H1 (cell line): ENCODE data around the gene CHSY1. TPM values are rescaled to one million over a fixed set of nuclear protein-coding genes. Genes with fewer than 3 reads are reported as not detected.
"Not testable (repeated sequence)": the region's sequence is repeated elsewhere in the genome, so short reads cannot be mapped to it uniquely, and the experiment has no call there.

Experiments used
- CTCF ChIA-PET: fragments of 300-600 bp; sonication (Branson Sonifier 250); formaldehyde crosslinking; loops from one replicate; lab custom pipeline; 2021; ENCODE audit not compliant: partially characterized antibody; lab: Charles Lee
- POLR2A ChIA-PET: fragments of 300-600 bp; sonication (Branson Sonifier 250); formaldehyde crosslinking; loops from one replicate; lab custom pipeline; 2021; ENCODE audit warnings: inconsistent platforms; ENCODE audit not compliant: partially characterized antibody; lab: Charles Lee
- DNase-seq, 2 experiments: peaks; one replicate each; pipeline versions ENCODE4 v3.0.0 to v3.0.0-alpha.2; 2010 to 2022; ENCODE audit warnings: low spot score in 2 of 2, low read depth in 1 of 2, mixed read lengths in 1 of 2
- FAIRE-seq: peaks from 2 replicates; lab custom pipeline; 2011; peaks lifted over from hg19 to GRCh38; lab: Jason Lieb, UNC
- H2AFZ ChIP-seq: 2 replicates; pipeline ENCODE4 v1.8.1; 2012; ENCODE audit warnings: low read length, inconsistent platforms
- H2AK5ac ChIP-seq: 2 replicates; pipeline ENCODE4 v1.6.1; 2013; ENCODE audit warnings: low read depth, low read length
- H2BK120ac ChIP-seq: replicated peaks from 2 replicates; pipeline ENCODE3; 2013; ENCODE audit warnings: low read depth, low read length, inconsistent platforms
- H2BK12ac ChIP-seq: 2 replicates; pipeline ENCODE4 v1.6.1; 2013; ENCODE audit warnings: low read depth, low read length
- H2BK15ac ChIP-seq: 2 replicates; pipeline ENCODE4 v1.6.1; 2013; ENCODE audit warnings: low read length
- H2BK20ac ChIP-seq: 2 replicates; pipeline ENCODE4 v1.6.1; 2013; ENCODE audit warnings: low read length
- H2BK5ac ChIP-seq: 2 replicates; pipeline ENCODE4 v1.6.1; 2013; ENCODE audit warnings: low read depth, low read length
- H3K14ac ChIP-seq: 2 replicates; pipeline ENCODE4 v1.6.1; 2013; ENCODE audit warnings: inconsistent platforms; ENCODE audit not compliant: insufficient read length
- H3K18ac ChIP-seq: 2 replicates; pipeline ENCODE4 v1.6.1; 2013; ENCODE audit warnings: low read length; ENCODE audit errors: extremely low read depth
- H3K23ac ChIP-seq: 2 replicates; pipeline ENCODE4 v1.6.1; 2013; ENCODE audit warnings: inconsistent platforms; ENCODE audit not compliant: insufficient read length
- H3K23me2 ChIP-seq: 2 replicates; pipeline ENCODE4 v1.6.1; 2013; ENCODE audit warnings: low read depth, low read length
- H3K27ac ChIP-seq: 2 replicates; pipeline ENCODE4 v1.6.1; 2011; ENCODE audit warnings: low read depth, low read length, inconsistent platforms
- H3K27me3 ChIP-seq, 4 experiments: replicated peaks in 1 of 4; 1 replicate in 1 of 4; 2 replicates in 3 of 4; pipeline versions ENCODE4 v1.6.1 to v1.8.1; 2011 to 2013; ENCODE audit warnings: low read length in 3 of 4, mild to moderate bottlenecking in 3 of 4, inconsistent platforms in 2 of 4, mixed read lengths in 2 of 4, moderate library complexity in 1 of 4; ENCODE audit not compliant: control insufficient read depth in 3 of 4, insufficient read depth in 3 of 4; ENCODE audit errors: extremely low read depth in 1 of 4
- H3K36me3 ChIP-seq, 4 experiments: 2 replicates each; pipeline versions ENCODE4 v1.6.1 to v1.8.1; 2011 to 2013; ENCODE audit warnings: mild to moderate bottlenecking in 4 of 4, low read length in 3 of 4, moderate library complexity in 2 of 4, control low read depth in 1 of 4, inconsistent platforms in 1 of 4; ENCODE audit not compliant: insufficient read depth in 4 of 4, control insufficient read depth in 2 of 4
- H3K4ac ChIP-seq: replicated peaks from 2 replicates; pipeline ENCODE3; 2013; ENCODE audit warnings: low read length, low read depth, mixed read lengths, inconsistent platforms; ENCODE audit not compliant: insufficient read length
- H3K4me1 ChIP-seq, 4 experiments: replicated peaks in 1 of 4; 1 replicate in 1 of 4; 2 replicates in 3 of 4; pipeline versions ENCODE4 v1.6.1 to v1.8.1; 2011 to 2013; ENCODE audit warnings: low read length in 3 of 4, inconsistent platforms in 2 of 4, mixed read lengths in 1 of 4; ENCODE audit not compliant: insufficient read depth in 4 of 4, control insufficient read depth in 3 of 4
- H3K4me2 ChIP-seq, 2 experiments: 2 replicates each; pipeline versions ENCODE4 v1.6.1 to v1.8.1; 2011 to 2013; ENCODE audit warnings: low read depth in 2 of 2, low read length in 2 of 2, control low read depth in 1 of 2, inconsistent platforms in 1 of 2, mild to moderate bottlenecking in 1 of 2; ENCODE audit not compliant: insufficient read depth in 1 of 2
- H3K4me3 ChIP-seq, 4 experiments: fragments of 200-600, 300-600 bp in 1 of 4; sonication (generic), shearing (Covaris generic), sonication (Bioruptor Twin) in 1 of 4; 2 replicates each; pipeline versions ENCODE4 v1.5.1 to v1.8.1; 2011 to 2016; ENCODE audit warnings: low read length in 4 of 4, low read depth in 3 of 4, control low read depth in 2 of 4, inconsistent platforms in 2 of 4, mild to moderate bottlenecking in 2 of 4, mixed read lengths in 1 of 4, moderate library complexity in 1 of 4; ENCODE audit not compliant: insufficient read depth in 2 of 4; ENCODE audit errors: extremely low read depth in 1 of 4
- H3K56ac ChIP-seq: replicated peaks from 2 replicates; pipeline ENCODE3; 2013; ENCODE audit warnings: low read depth, mild to moderate bottlenecking, mixed read lengths, low read length, inconsistent platforms; ENCODE audit not compliant: insufficient read length
- H3K79me1 ChIP-seq: 2 replicates; pipeline ENCODE4 v1.6.1; 2013; ENCODE audit warnings: low read depth, low read length, control low read depth
- H3K79me2 ChIP-seq, 2 experiments: 2 replicates each; pipeline versions ENCODE4 v1.6.1 to v1.8.1; 2012 to 2013; ENCODE audit warnings: low read length in 2 of 2, mild to moderate bottlenecking in 2 of 2, inconsistent platforms in 1 of 2; ENCODE audit not compliant: insufficient read depth in 2 of 2, control insufficient read depth in 1 of 2
- H3K9ac ChIP-seq, 4 experiments: replicated peaks in 1 of 4; 1 replicate in 1 of 4; 2 replicates in 3 of 4; pipeline versions ENCODE4 v1.6.1 to v1.8.1; 2011 to 2013; ENCODE audit warnings: low read depth in 3 of 4, low read length in 3 of 4, control low read depth in 2 of 4, mild to moderate bottlenecking in 2 of 4, moderate library complexity in 2 of 4, inconsistent platforms in 1 of 4; ENCODE audit errors: extremely low read depth in 1 of 4
- H3K9me3 ChIP-seq, 2 experiments: 2 replicates each; pipeline versions ENCODE4 v1.6.1 to v1.8.1; 2012 to 2013; ENCODE audit warnings: mild to moderate bottlenecking in 2 of 2, moderate library complexity in 2 of 2, control low read depth in 1 of 2, inconsistent platforms in 1 of 2, low read depth in 1 of 2, low read length in 1 of 2, mixed read lengths in 1 of 2; ENCODE audit not compliant: insufficient read depth in 2 of 2
- H4K20me1 ChIP-seq, 2 experiments: replicated peaks in 1 of 2; 2 replicates each; pipeline versions ENCODE3 to v1.8.1; 2011 to 2013; ENCODE audit warnings: inconsistent platforms in 2 of 2, low read length in 2 of 2, mild to moderate bottlenecking in 1 of 2; ENCODE audit not compliant: insufficient read depth in 2 of 2, control insufficient read depth in 1 of 2
- H4K5ac ChIP-seq: 2 replicates; pipeline ENCODE4 v1.6.1; 2013; ENCODE audit warnings: low read length, low read depth, mixed read lengths, inconsistent platforms; ENCODE audit not compliant: insufficient read length
- H4K8ac ChIP-seq: 2 replicates; pipeline ENCODE4 v1.8.0; 2013; ENCODE audit warnings: mild to moderate bottlenecking, moderate library complexity, low read length, inconsistent platforms; ENCODE audit not compliant: insufficient read depth; ENCODE audit errors: extremely low read depth
- H4K91ac ChIP-seq: replicated peaks from 2 replicates; pipeline ENCODE3; 2013; ENCODE audit warnings: low read length, mixed read lengths, inconsistent platforms; ENCODE audit not compliant: insufficient read length
- WGBS, 2 experiments: shearing (Covaris generic) in 1 of 2; methylation state at CpG; one replicate each; pipeline versions ENCODE4 v1.1.6 to v1.1.7; 2013 to 2015; ENCODE audit warnings: low lambda C conversion rate in 2 of 2, mixed read lengths in 2 of 2, inconsistent platforms in 1 of 2, low coverage in 1 of 2, missing lambda C conversion rate in 1 of 2; ENCODE audit not compliant: insufficient replicate concordance in 2 of 2, insufficient coverage in 1 of 2, insufficient read length in 1 of 2; ENCODE audit errors: extremely low coverage in 1 of 2, missing lambda C conversion rate in 1 of 2; 5-methylcytosine and 5-hydroxymethylcytosine counted together
- polyA plus RNA-seq, 7 experiments: library from polyadenylated mRNA; depleted of rRNA in 3 of 7; stranded (reverse) in 5 of 7; unstranded in 2 of 7; fragments of >200 nt in 5 of 7; fragments of 200-250 nt in 2 of 7; gene quantifications; 1 replicate in 5 of 7; 2 replicates in 1 of 7; 4 replicates in 1 of 7; pipeline versions ENCODE4 v1.2.1 to v1.2.3, GENCODE V29; 2011 to 2013; ENCODE audit warnings: missing spikeins in 2 of 7, mixed read lengths in 2 of 7
- total RNA-seq: library from RNA; stranded (reverse); fragmentation: NEBNext Ultra II Directional; extraction: Animal tissue kit (Norgen Biotek cat#: 25700); gene quantifications from 2 replicates; pipeline ENCODE4 v1.2.1, GENCODE V29; 2021

Gene CHSY1
- total and polyA plus RNA-seq, 2 of the 8 experiments (the other 6 are each of a cell fraction or from before 2014, with no cell fraction given) = 24.9 to 60.7 TPM

- H3K27ac ChIP-seq, H3K9ac ChIP-seq, H3K14ac ChIP-seq, H2BK15ac ChIP-seq, H2BK20ac ChIP-seq, H3K9me3 ChIP-seq, H3K79me1 ChIP-seq, H2AFZ ChIP-seq, H3K79me2 ChIP-seq, H3K4me2 ChIP-seq, H4K20me1 ChIP-seq, H3K18ac ChIP-seq, H2AK5ac ChIP-seq, H3K4ac ChIP-seq, H3K56ac ChIP-seq, H3K36me3 ChIP-seq, H2BK120ac ChIP-seq, H3K23me2 ChIP-seq, H4K91ac ChIP-seq, H3K4me3 ChIP-seq, H3K23ac ChIP-seq, H2BK5ac ChIP-seq, FAIRE-seq, H4K5ac ChIP-seq, H2BK12ac ChIP-seq, H3K27me3 ChIP-seq, DNase-seq, H4K8ac ChIP-seq: not testable (repeated sequence)
- peaks cover 0 to 14% (median 8%) of the 10 kb centered on the region in 4 experiments; a peak in 5 of 7 replicates for H3K4me1 ChIP-seq
- ChIA-PET POLR2A (interaction anchor here (1.0 kb wide), 1 partner anchor 50 kb away, joined by 3 read pairs; no protein-coding TSS in a partner anchor), CTCF (interaction anchor here (0.8 to 1.8 kb wide), 8 partner anchors 36 to 164 kb away, joined by 3 to 6 read pairs (median 4); no protein-coding TSS in a partner anchor)
- WGBS, 2 experiments = 86% methylated on average over 13 of the region's 13 CpGs; no CpG with 5 or more reads in 1 of the 2 experiments
Measured at GRCh38 chr15:101125881-101126428, 125.9 kb downstream of the CHSY1 start.

Other genes with a start within 250 kb of the CHSY1 start
- gene SELENOS, start 25.4 kb upstream of the CHSY1 start, total RNA-seq = 45.2 and 46.0 TPM in 2 replicates
- 31.0 and 45.1 TPM in 2 replicates for gene SELENOS, start 25.4 kb upstream of the CHSY1 start, polyA plus RNA-seq (2011; rRNA removed)
- gene SNRPA1, start 43.2 kb upstream of the CHSY1 start, total RNA-seq = 214 and 221 TPM in 2 replicates
- gene SNRPA1, start 43.2 kb upstream of the CHSY1 start, polyA plus RNA-seq (2011; rRNA removed) = 140 and 143 TPM in 2 replicates
- 3.3 and 4.0 TPM in 2 replicates for gene PCSK6, start 237.7 kb upstream of the CHSY1 start, total RNA-seq
- 1.9 and 2.4 TPM in 2 replicates for gene PCSK6, start 237.7 kb upstream of the CHSY1 start, polyA plus RNA-seq (2011; rRNA removed)